ENCODE results near the gene LGMN.
A peak's percentile ranks its signal among the peaks of the same experiment; 100 is the strongest.
"Not testable (repeated sequence)": the region's sequence is repeated elsewhere in the genome, so short reads cannot be mapped to it uniquely, and the experiment has no call there.

The LGMN gene

DNA sequence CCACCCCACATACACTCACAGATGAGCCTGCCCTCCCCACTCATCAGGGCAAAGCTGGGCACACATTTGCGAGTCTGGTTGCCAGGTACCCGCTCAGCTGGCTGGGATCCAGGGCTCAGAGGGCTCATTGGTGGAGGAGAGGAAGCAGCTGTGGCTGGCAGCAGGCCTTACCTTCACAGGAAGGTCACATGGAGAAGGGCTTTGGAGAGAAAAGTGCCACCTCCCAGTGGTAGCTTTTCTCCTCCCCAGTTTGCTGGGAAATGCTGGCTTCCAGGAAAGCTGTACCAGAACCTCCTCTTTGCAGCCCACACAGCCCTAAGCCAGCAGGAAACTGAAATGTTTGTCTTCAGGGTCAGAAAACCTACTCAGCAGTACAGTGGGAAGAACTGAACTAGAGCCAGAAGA lies 55.6 kb downstream of the LGMN start:
- DNase-seq, result peak in 2 of 3 donors; percentile 13 to 57

DNA sequence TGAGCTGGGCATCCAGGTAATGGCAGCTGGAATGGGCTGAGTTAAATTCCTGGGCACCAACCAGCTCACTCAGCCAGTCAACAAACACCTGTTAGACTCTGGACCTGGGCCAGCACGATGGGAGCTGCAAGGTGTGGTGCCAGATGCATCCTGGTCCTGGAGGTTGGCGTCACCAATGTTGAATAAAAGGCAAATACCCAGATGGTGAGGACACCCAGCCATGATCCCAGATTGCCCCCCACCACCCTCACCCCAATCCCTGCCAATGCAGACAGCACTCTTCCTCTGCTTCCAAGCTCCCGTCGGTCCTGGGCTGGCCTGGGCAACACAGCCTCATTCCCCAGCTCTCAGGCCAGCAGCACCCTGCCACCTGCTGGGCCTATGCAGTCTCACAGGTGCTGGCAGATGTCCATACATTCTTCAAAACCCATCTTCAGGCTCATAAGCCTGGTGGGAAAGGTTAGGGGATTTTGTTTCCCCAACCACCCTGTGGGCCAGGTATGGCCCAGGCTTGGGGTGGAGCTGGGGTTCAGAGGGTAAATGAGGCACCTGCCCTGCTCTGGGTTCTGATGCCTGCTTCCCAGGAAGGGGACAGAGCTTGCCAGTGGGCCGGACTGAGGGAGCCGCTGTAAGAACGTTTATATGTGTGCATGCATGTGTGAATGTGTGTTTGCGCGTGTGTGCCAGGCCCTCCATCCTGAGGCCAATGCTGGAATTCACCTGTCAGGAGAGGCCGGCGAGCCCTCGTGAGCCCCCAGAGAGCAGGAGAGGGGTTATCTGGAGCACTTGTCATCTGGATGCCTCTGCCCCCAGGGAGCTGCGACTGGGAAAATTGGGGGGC lies 58.0 kb downstream of the LGMN start:
- no peak for DNase-seq

DNA sequence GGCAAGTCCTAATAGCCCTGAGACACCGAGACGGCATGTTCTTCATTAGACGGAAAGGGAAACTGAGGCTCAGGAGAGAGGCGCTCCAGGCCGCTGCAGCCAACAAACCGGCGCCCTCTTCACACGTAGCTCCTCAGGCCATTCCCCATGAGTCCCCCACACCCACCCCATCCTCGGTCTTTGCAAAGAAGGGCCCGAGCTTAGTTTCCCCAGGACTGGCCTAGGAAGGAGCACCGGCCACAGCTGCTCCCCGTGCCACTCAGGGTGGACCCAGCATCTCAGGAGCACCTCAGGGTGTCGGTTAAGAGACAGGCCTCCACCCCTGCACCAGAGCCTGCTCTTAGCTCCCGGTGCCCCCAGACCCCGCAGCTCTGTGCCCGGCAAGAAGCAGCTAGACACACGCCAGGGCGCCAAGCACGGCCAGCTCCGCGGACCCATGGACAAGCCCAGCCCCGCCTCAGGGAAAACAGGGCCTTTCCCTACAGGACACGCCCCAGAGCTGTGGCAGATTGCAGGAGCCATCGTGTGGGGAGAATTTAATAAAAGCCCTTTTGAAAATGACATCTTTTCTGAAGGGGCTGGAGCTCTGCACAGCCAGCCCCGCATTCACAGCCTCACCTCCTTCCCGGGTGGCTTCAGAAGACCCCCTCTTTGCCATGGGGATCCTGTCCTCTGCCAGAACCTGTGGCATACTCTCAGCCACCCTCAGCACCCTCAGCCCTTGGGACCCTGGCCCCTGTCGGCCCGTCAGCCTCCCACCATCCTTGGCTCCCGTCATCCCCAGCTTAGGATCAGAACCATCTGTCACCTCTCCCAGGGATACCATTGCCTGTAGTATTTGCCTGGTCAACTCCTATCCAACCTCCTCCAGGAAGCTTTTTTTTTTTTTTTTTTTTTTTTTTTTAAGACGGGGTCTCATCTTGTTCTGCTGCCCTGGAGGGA lies 59.7 kb downstream of the LGMN start:
- DNase-seq, result no peak

DNA sequence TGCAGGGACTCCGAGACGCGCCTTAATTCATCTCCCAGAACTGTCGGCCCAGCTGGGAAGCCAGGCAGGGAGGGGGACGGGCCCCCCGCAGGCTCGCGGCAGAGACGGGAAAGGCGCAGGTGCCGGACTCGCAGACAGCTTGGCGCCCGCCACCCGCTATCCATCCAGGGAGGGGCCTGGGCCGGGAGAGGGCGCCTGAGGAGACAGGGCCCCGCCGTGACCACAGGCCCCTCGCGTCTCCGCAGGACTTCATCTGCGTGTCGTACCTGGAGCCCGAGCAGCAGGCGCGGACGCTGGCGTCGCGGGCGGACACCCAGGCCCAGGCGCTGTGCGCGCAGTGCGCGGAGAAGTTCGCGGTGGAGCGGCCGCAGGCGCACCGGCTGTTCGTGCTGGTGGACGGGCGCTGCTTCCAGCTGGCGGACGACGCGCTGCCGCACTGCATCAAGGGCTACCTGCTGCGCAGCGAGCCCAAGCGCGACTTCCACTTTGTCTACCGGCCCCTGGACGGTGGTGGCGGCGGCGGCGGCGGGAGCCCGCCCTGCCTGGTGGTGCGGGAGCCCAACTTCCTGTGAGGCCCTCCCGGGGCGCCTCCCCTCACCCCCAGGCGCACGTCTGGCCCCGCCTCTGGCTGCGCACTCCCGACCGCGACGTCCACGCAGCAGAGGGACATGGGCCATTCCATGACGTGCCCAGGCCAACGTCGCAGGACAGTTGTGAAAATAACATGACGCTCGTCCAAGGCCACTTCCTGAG lies 60.6 kb downstream of the LGMN start:
- no peak for DNase-seq

DNA sequence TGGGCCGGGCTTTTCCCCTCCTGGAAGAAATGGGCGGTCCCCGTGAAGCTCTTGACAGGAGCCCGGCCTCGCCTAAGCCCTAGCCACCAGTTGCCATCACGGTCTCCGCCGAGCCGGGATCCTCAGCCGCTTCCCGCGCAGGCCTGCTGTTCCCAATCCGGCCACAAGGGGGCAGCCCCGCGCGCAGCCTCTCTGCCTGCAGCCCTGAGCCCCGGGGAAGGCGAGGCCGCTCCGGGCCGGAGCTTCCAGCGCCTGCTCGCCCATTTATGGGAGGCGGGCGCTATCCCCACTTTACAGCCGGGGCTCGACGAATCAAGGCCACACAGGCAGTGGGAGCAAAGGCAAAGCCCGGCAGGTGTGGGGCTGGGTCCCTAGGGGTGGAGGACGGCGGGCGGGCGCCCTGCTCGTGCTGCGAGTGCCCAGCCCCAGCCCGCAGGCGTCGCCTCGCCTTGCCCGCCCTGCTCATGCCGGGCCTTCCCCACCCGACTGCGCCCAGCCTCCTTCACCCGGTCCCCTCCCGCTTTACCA lies 61.5 kb downstream of the LGMN start:
- peak; percentile 60 to 74 (median 66) for DNase-seq

DNA sequence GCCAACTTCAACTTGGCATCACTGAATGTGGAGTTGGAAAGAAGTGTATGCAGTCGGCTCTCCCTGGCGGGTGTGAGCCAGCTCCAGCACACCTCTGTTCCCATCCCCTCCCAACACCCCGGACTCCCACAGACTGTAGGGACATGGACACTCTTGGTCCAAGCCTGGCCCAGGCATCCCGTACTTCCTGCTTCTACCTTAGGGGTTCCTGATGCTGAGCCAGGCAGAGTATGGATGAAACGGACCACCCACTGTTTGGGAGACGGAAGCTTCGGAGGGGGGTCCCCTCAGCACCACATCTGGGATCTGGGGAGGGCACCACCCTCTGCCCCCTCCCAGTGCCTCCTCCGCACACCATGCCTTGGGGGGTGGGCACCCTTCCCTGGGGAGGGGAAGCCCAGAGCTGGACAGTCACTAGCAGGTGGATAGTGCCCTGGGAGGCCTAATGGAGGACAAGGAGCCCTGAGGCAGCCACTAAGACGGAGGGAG lies 62.0 kb downstream of the LGMN start:
- DNase-seq, result no peak

DNA sequence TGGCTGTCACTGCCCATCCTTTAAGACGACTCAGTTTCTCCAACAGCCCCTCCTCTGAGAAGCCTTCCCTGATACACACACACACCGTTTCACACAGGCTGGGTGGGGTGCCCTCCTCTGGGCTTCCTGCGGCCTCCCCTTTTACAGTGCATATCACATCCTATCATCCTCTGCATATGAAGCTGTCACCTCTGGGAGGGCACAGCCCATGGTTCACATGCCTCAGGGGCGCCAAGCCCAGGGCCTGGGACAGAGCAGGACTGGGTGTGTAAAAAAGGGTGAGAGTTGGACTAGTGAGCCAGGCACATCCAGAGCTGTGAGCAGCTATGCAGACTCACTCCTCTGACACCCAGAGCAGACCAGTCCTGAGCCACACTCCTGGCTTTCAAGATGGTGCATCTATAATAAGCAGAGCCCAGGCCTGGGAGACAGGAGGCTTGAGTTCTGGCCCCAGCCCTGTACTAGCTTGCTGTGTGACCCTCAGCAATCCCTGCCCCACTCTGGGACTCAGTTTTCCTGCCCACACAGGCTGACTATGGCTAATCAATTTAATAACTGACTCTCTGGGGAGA lies 62.6 kb downstream of the LGMN start:
- no peak for DNase-seq

DNA sequence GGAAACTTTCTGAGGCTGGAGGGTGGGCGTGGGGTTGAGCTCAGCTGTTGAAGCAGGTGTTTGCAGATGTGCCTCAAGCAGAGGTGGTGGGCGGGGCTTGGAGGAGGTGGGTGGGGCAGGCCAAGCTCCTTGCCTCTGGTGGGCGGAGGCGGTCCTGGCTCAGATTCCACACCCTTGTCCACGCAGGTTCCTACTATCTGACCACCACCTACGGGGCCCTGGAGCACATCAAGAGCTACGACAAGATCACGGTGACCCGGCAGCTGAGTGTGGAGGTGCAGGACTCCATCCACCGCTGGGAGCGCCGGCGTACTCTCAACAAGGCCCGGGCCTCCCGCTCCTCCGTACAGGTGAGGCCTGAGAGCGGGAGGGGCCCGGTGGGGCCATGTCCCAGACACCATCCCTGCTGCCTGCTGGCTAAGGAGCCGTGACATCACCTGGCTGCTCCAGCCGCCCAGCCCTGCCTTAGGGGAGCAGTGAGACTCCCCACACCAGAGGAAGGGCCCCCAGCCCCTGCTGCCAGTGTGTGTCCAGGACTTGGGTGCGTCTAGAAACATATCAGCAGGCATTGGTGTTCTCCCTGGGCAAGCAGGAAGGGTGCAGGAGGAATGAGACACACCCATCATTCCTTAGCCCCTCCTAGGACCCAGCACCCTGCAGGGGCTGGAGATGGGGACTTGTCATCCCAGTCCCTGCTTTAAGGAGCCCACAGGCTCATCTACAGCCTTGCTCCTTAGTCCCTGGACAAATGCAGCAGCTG lies 63.4 kb downstream of the LGMN start:
- no peak for DNase-seq

DNA sequence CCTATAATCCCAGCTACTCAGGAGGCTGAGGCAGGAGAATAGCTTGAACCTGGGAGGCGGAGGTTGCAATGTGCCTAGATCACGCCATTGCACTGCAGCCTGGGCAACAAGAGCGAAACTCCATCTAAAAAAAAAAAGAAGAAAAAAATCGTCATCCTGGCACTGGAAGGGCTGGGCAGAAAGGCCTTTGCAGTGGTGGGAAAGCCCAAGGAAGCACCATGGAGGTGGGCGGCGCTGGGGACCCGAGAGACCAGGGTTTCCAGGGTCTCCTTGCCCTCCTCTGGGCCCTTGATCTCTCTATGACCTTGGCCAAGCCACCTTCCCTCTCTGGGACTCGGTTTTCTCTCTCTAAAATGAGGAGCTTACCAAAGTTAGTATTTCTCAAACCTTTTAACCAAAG lies 65.4 kb downstream of the LGMN start:
- DNase-seq, result no peak

DNA sequence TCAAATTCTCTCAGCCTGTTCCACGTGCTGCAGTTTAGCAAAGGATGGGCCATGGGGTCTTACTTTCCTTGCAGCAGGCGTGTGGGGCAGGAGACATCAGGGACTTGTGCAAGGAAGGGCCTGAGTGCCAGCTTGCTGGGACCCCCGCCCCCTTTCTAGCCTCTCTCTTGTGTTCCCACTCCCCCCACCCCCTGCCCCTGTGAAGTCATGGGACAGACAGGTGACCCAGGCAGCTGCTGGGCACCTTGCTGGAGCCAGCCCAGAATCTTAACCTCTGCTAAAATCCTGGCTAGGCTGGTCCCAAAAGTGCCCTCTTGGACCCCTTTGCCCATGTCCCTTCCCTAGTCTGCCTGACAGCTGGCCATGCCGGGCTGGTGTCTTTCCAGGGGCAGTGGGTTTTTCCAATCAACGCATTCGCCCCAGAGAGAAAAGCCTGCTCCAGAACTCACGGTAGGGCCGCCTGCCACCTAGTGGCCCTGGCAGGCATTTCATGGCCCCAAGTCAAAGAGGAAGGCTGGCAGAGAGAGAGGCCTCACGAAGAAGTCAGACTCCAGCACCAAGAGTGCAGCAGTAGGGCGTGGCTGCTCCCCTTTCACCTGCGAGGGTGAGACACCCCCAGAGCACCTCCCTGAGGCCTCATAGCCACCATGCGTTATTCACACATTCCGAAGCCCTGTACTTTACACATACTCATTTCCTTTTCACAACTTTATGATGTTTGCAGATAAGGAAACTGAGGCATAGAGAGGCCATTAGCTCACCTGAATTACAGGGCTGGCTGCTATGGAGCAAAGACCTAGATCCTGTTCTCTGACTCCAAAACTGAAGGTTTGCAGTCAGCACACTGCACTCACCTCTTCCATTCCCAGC lies 67.4 kb downstream of the LGMN start:
- DNase-seq, result peak; percentile 87 to 91 (median 90)

DNA sequence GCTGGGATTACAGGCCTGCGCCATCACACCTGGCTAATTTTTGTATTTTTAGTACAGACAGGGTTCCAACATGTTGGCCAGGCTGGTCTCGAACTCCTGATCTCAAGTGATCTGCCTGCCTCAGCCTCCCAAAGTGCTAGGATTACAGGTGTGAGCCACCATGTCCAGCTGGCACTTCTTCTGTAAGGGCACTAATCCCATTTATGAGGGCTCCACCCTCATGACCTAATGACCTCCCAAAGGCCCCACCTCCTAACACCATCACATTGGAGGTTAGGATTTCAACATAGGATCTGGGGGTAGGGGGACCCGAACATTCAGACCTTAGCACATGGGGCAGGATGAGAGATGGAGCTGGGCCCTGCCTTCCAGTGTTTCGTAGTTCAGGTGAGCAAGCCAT lies 68.1 kb downstream of the LGMN start:
- DNase-seq, result not testable (repeated sequence)

DNA sequence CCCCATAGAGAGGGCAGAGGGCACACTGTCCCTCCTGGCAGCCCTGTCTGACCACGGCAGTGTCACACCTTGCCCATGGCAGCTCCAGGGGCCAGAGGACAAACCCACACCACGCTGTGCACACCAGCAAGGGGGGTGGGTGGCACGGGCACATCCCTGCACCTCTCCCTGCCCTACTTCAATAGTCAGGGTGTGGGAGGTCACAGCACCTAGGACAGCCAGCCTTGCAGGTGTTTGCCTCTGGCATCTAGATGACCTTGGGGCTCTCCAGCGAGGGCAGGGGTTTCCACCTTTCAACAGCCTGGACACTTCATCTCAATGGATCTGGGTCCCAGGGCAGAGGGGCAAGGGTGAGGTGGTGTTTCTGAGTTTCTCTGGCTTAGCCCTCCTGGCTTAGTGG lies 69.2 kb downstream of the LGMN start:
- no peak for DNase-seq

DNA sequence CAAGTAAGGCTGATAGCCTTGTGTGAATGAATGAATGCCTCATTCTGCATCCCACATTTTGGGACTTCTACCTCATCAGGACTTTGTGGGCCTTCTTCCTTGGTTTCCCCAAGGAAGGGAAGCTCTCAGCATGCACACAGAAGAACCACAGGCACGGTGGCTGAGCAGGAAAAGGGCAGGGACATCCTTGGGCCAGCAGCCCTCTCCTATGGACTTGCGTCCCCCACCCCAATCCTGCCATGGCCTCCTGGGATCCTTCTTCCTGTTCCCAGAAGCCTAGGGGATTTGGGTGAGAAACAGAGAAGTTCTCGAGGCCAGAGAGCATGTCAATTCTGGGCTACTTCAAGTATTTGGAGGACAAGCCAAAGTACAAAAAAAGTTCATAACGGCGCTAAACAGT lies 69.7 kb downstream of the LGMN start:
- DNase-seq, result no peak

DNA sequence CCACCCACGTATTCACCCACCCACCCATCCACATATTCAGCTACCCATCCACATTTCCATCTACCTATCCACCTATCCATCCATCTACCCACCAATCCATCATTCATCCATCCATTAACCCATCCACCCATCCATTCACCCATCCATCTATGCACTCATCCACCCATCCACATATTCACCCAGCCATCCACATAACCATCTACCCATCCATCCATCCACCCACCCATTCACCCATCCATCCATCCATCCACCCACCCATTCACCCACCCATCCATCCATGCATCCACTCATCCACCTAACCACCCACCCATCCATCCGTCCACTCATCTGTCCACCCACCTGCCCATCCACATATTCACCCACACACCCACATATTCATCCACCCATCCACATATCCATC lies 70.5 kb downstream of the LGMN start:
- DNase-seq, result no peak

DNA sequence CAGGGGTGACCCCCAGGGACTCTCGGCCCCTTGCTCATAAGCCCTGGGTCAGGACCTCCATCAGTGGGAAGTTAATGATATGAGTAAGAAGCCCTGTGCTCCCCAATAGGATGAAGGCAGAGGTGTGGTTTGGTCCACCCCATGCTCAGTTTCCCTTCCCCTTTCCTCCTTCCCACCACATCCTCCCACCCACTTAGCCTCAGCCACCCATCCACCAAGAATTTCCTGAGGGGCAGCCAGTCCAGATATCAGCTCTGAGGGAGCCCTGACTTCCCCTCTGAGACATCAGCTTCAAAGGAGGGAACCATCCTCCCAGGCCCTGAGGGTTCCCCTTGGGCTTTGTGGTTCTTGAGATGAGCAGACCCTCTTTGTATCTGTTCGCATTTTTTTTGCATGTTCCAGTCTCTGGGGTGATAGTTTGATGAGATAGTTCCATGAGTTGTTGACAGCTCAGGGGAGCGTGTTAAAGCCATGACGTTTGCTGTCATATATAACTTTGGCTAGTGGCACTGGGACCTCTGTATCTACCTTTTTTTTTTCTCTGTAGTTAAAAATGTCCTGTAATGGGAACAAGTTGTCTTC lies 71.2 kb downstream of the LGMN start:
- DNase-seq, result peak; percentile 92 to 95 (median 93)

DNA sequence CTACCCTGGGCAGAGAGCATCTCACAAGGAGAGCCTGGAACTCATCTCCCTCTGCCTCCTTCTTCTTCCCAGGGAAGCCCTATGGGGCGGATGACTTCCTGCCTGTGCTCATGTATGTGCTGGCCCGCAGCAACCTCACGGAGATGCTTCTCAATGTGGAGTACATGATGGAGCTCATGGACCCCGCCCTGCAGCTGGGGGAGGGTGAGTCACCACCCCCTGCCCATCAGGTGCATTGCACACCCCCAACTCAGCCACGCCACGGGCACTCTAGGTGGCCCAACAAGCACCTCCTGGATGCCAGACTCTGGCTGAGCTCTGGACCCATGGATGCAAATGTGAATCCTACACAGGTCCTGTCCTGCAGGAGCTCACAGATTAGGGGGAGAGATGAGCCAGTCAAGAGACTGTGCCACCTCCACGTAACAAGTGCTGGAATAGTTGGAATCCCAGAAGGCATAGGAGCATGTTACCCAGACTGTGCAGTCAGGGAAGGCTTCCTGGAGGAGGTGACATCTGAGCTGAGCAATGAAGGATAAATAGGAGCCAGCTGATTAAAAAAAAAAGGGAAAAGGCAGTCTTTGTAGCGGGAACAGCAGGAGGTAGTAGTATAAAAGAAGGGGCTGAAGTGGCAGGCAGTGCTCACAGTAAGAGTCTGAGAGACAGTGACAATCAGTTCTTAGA lies 71.9 kb downstream of the LGMN start:
- DNase-seq, result no peak

DNA sequence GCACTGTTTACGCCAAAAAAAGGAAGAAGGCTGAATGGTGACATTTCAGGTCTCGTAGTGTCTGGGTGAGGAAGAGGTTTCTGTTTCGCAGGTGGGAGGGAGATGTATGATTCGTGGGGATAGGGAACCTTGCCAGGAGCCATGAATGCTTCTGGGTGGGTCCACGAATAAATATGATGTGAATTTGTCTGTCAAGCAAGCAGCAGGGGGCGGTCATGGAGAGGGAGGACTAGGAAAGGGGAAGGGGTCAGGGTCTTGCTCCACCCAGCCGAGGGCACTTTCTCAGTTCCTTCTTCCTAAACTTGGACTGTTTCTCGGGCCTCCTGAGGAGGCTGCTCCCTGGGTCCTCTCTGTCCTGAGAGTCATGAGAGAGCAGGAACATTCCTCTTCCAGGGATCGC lies 72.5 kb downstream of the LGMN start:
- DNase-seq, result peak; percentile 70 to 74 (median 72)

DNA sequence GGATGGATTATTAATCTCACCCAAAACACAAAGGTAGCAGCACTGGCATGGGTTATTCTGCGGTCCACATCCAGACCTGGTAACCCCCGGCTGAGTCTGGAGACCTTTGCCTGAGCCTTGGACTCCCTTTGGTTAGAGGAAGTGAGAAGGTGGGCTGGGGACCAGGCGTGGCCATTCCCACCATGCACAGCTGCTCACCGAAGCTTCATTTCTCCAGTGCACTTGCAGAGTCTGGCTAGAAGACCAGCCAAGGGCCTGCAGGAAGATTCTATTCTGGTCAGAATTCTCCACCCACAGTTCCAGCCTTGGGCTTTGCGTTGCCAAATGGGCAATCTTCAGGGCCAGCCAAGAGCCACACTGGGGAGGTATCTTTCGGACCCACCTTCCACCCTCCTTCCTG lies 73.0 kb downstream of the LGMN start:
- no peak for DNase-seq

DNA sequence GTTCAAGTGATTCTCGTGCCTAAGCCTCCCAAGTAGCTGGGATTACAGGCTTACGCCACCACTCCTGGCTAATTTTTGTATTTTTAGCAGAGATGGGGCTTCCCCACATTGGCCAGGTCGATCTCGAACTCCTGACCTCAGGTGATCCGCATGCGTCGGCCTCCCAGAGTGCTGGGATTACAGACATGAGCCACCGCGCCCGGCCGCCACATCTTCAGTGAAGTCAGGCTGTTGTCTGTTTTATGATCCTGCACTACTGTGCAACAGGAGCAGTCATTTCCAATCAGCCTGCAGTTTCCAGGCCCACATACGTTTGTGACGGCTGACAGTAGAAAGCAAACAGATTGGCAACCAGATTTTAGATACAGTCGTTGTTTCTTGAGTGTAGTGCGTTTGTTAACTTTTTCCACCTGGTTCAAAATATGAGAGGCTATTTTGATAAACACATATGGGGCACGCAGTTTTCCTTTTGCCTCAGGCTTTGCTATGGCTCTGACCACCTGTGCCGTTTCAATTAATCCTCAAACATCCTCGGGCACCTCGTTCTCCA lies 74.8 kb downstream of the LGMN start:
- no peak for DNase-seq

All from suppressor macrophage treated with lipopolysaccharide for 1 hour (primary cell).